Activated naive CD4-positive, alpha-beta T cell treated with anti-CD3 and anti-CD28 coated beads, Interleukin-2, amount 50 U/mL, for 72 hours (primary cell): ENCODE results near the gene KIFBP. TPM values are rescaled to one million over a fixed set of nuclear protein-coding genes. Genes with fewer than 3 reads are reported as not detected.
A peak's percentile ranks its signal among the peaks of the same experiment; 100 is the strongest.
"Not testable (repeated sequence)": the region's sequence is repeated elsewhere in the genome, so short reads cannot be mapped to it uniquely, and the experiment has no call there.

Experiments used
- ATAC-seq, 2 donors: fragments of 150-1000 bp; cut with Tn5 transposase; 2 replicates each; pipeline ENCODE4 v1.10.0; 2021; ENCODE audit warnings: mild to moderate bottlenecking in 2 of 2, moderate library complexity in 2 of 2
- DNase-seq, 2 donors: peaks; one replicate each; pipeline ENCODE4 v3.0.0; 2021 to 2022; ENCODE audit warnings: low spot score in 2 of 2
- H3K27ac Mint-ChIP-seq, 2 donors: one replicate each; pipeline ENCODE4 v1.8.0; 2022; ENCODE audit warnings: mild to moderate bottlenecking in 2 of 2, mixed read lengths in 2 of 2
- H3K36me3 Mint-ChIP-seq, 2 donors: one replicate each; pipeline ENCODE4 v1.8.0; 2022; ENCODE audit warnings: mixed read lengths in 2 of 2
- H3K9me3 Mint-ChIP-seq, 2 donors: one replicate each; pipeline ENCODE4 v1.8.0; 2022; ENCODE audit warnings: mixed read lengths in 2 of 2
- total RNA-seq, 2 donors: library from RNA; stranded (reverse); gene quantifications; one replicate each; pipeline ENCODE4 v1.2.3, GENCODE V29; 2022

KIFBP gene
- total RNA-seq, 2 donors from 2014 or later, result 6.9 to 13.2 TPM

DNA sequence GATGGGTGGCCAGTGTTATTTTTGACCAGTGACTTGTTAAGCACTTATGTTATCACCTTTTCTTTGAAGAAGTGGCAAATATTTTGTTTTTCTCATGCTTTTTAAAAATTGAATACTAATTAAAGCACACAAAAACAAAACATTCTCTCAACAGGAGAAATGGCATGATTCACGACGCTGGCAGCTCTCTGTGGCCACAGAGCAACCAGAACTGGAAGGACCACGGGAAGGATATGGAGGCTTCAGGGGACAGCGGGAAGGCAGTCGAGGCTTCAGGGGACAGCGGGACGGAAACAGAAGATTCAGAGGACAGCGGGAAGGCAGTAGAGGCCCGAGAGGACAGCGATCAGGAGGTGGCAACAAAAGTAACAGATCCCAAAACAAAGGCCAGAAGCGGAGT, 6.2 kb upstream of the KIFBP start:
- H3K27ac Mint-ChIP-seq, result no peak overlapping the region
- ATAC-seq, result no peak

DNA sequence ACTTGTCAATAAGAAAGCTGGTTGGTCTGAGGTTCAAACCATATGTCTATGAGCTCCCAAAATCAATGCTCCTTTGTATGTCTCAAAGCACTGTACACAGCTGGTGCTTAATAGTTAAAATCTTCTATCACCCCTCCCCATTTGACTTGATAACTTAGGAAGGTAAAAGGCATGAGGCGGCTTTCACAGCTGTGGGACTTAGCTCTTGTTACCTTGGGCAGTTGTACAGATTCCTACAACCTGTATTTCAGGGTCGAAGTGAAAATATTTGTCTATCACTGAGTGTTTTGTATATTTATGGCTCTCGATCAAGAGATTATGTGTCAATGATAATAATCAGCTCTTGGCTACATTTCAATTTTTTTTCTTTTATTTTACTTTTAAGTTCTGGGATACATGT, 992 bp upstream of the KIFBP start:
- Mint-ChIP-seq H3K36me3 (peaks cover 7 to 19% of the 10 kb centered on the region in 2 donors), H3K9me3 (no peaks in the 10 kb centered on the region), H3K27ac (peak overlapping the region in 1 of 2 donors; percentile 96)
- DNase-seq, result no peak
- ATAC-seq, result no peak

More for the DNA sequence above, 6.2 kb upstream of the KIFBP start:
- peaks cover 6 to 9% of the 10 kb centered on the region in 2 donors for H3K36me3 Mint-ChIP-seq
- no peaks in the 10 kb centered on the region for H3K9me3 Mint-ChIP-seq
- DNase-seq, result no peak

DNA sequence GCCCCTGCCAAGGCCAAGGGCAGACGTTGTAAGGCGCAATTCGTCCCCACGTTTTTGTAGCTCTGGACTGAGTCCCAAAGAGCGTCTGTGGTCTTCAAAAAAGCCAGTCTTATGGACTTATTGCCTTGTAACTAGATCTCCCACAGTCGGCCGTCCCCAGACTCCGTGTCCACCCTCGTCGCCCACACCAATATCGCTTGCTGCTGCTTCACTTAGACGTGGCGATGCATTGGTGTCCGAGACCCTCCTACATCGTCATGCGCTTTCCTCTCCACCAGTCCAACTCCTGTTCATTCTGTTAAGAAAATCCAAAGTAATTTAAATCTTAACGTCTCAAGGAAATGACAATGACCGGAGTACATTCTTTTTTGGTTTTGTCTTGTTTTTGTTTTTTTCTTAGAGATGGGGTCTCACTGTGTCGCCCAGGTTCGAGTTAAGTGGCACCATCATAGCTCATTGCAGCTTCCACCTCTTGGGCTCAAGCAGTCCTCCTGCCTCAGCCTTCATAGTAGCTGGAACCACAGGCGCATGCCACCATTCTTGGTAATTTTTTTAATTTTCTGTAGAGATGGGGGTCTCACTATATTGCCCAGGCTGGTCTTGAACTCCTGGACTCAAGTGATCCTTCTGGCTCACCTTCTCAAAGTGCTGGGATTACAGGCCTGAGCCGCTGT, 851 bp downstream of the KIFBP start:
- no peak for ATAC-seq
- no peaks in the 10 kb centered on the region for H3K9me3 Mint-ChIP-seq
- H3K36me3 Mint-ChIP-seq, result peaks cover 6 to 19% of the 10 kb centered on the region in 2 donors
- H3K27ac Mint-ChIP-seq, result peak overlapping the region; percentile 70 to 87
- DNase-seq, result no peak

DNA sequence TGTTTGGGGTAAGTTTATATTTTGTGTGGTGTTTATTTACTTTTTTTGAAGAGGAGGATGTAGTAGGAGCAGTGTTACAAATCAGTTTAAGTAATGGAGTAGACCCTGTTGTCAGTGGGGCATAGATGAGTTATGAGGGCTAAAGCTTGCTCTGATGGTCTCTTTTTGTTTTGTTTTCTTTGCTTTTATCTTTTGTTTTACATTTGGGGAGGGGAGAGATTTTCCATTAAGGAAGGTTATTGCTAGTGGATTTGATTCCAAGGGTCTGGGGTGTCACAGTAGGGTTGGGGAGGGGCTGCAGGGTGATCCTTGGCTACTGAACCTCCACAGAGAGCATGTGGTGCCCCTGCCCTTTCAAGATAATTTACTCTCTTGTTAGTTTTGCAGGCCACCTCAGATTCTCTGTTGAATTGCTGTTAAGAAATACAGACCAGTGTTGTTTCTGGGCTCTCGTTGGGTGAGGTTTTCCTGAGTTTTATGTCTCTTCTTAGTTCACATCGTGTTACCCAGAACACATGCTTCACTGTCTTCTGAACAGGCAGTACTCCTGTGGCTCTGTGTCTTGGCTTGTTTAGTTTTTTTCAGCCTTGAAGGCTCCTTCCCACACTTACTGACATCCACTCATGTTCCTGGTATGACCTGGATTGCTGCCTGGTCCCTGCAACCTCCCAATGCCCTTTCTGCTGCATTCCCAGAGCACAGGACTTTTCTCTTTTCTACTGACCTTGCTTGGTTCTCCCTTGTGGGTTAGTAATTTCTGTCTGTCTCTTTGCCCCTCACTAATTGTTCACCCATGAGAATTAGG, 4.2 kb downstream of the KIFBP start:
- ATAC-seq (no peak), DNase-seq (no peak)
- H3K36me3 Mint-ChIP-seq, result peaks cover 11 to 23% of the 10 kb centered on the region in 2 donors
- H3K9me3 Mint-ChIP-seq, result no peaks in the 10 kb centered on the region
- H3K27ac Mint-ChIP-seq, result peak overlapping the region in 1 of 2 donors; percentile 13

DNA sequence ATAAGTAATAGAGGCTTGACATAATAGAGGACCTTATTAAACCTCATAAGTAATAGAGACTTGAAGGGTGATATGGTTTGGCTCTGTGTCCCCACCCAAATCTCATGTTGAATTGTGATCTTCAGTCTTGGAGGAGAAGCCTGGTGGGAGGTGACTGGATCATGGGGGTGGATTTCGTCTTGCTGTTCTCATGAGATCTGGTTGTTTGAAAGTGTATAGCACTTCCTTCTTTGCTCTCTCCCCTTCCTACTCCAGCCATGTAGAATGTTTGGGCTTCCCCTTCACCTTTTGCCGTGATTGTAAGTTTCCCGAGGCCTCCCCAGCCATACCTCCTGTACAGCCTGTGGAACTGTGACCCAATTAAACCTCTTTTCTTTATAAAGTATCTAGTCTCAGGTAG, 8.6 kb downstream of the KIFBP start:
- H3K36me3 Mint-ChIP-seq, result peaks cover 4 to 12% of the 10 kb centered on the region in 2 donors
- peak; percentile 5 to 7 for ATAC-seq
- H3K27ac Mint-ChIP-seq, result peak overlapping the region; percentile 94 to 96
- H3K9me3 Mint-ChIP-seq, result no peaks in the 10 kb centered on the region
- no peak for DNase-seq

DNA sequence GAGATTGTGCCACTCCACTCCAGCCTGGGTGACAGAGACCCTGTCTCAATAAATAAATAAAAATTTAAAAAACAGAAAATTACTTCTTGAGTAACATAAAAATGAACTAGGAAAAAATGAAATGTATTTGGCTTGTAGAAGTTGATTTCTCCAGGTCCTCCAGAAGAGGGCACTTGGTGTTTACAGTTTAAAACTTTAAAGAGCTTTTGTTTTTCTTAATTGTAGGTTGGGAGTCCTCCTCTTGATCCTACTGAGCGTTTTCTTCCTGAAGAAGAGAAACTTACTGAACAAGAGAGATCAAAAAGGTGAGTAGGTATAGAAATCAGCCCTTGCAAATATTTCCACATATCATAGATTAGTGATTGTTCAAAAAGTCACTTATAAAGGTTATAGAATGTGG, 16.2 kb downstream of the KIFBP start:
- Mint-ChIP-seq H3K36me3 (no peaks in the 10 kb centered on the region), H3K27ac (no peak overlapping the region), H3K9me3 (no peaks in the 10 kb centered on the region)
- peak; percentile 56 to 73 for ATAC-seq
- no peak for DNase-seq

DNA sequence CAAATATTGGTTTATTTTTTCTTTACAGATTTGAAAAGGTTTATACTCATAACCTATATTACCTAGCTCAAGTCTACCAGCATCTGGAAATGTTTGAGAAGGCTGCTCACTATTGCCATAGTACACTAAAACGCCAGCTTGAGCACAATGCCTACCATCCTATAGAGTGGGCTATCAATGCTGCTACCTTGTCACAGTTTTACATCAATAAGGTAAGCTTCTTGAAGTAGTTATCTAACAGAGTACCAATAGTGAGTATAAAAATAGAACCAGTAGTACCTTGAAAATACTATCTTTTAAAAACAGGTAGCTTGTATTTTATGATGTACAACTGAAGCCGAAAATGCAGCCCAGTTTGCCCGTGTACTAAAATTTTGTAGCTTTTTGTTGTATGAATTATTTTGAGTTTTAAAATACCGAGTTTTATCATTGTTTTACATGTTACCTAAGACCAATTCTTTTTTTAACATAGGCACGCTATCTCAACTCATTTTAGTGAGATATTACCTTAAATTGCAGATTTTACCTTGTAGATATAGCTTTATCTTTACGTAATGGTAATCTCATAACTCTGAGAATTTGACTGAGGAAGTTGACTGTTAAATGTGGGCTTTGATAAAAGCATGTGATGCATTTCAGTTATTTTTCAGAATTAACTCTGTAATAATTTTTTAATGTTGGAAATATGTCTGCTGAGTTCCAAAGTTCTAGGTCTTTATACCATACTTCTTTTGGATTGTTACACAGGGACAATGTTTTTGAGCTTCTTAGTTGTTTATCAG, 17.3 kb downstream of the KIFBP start:
- Mint-ChIP-seq H3K27ac (no peak overlapping the region), H3K9me3 (no peaks in the 10 kb centered on the region), H3K36me3 (no peaks in the 10 kb centered on the region)
- no peak for DNase-seq
- no peak for ATAC-seq

DNA sequence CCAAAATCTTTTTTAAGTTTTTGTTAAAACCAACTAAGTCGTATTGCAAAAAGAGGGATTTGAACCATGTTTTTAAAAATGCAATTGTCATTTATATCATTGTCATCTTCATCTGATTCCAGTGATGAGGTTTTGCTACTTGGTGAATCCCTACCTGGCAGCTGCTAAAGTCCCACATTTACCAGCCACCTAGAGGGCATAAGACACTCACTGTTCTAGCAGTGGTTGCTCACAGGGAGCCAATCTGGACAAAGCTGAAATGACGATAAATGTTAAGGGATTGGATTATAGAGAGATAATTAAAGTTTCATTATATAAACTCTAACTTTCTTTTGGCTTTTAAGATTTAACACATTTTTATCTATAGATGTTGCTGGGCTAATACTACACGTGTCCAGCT, 18.7 kb downstream of the KIFBP start:
- ATAC-seq, result no peak

DNA sequence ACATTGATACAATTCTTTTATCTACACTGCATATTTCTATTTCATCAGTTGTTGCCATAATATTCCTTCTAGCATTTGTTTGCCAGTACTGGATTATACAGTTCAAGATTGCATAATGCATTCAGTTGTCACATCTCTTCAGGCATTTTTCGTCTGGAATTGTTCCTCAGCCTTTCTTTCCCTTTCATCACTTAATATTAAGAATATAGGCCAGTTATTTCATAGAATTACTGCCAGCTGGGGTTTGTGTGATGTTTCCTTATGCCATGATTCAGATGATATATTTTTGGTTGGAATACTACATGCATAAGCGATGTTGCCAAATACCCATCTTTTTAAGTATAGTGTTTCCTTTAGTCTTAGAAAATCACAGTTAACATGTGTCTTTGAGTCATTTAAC, 20.8 kb downstream of the KIFBP start:
- DNase-seq (no peak), ATAC-seq (no peak)
- Mint-ChIP-seq H3K36me3 (peaks cover 6 to 10% of the 10 kb centered on the region in 2 donors), H3K27ac (no peak overlapping the region), H3K9me3 (peaks cover 0 to 6% of the 10 kb centered on the region in 2 donors)

More for the DNA sequence above, 18.7 kb downstream of the KIFBP start:
- Mint-ChIP-seq H3K9me3 (no peaks in the 10 kb centered on the region), H3K27ac (no peak overlapping the region), H3K36me3 (no peaks in the 10 kb centered on the region)
- DNase-seq, result no peak

DNA sequence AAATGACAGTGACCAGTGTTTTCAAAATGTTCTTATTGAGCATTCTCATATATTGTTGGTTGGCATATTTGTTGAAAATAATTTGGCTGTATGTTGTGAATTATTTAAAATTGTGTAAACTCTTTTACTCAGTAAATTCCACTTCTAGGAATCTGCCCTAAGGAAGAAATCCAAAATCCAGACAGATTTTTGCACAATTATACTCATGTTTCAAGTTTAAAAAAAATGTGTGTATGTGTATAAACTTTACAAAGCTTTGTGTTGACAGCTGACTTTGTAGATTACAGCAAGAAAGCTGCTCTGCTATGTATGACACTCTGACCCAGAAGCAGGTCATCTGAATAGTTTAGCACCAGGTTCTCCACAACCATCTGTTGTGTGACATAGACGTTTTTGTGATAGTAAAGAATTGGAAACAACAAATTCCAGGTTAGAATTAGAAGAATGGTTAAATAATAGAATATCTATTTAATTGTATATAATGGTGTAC, 21.6 kb downstream of the KIFBP start:
- Mint-ChIP-seq H3K9me3 (peaks cover 0 to 6% of the 10 kb centered on the region in 2 donors), H3K27ac (no peak overlapping the region), H3K36me3 (peaks cover 6 to 11% of the 10 kb centered on the region in 2 donors)
- ATAC-seq (no peak), DNase-seq (no peak)

DNA sequence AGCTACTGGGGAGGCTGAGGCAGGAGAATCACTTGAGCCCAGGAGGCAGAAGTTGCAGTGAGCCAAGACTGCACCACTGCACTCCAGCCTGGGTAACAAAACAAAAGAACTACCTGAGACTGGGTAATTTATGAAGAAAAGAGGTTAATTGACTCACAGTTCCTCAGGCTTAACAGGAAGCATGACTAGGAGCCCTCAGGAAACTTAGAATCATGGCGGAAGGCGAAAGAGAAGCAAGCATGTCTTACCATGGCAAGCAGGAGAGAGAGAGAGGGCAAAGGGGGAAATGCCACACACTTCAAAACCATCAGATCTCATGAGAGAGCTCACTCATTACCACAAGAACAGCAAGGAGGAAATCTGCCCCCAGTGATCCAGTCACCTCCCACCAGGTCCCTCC, 24.2 kb downstream of the KIFBP start:
- peak; percentile 60 to 94 for ATAC-seq
- H3K36me3 Mint-ChIP-seq, result peaks cover 6 to 20% of the 10 kb centered on the region in 2 donors
- H3K27ac Mint-ChIP-seq, result peak overlapping the region; percentile 66 to 74
- DNase-seq, H3K9me3 Mint-ChIP-seq: not testable (repeated sequence)

DNA sequence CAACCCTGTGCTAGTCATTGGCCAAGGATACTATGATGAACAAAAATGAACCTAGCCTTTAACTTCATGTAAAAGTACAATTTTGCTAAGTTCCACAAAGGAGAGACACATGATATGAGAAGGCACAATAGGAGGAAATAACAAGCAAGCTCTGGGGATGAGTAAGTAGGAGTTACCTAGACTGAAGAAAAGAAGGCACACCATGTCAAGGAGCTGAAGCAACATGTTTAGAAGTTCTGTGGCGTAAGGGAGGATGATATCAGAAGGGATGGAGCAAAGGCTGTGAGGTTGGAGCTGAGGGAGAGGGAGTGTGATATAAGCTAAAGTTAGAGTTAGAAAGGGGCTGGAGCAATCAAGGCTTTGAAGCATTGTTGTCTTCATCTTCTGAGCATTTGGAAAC, 25.6 kb downstream of the KIFBP start:
- ATAC-seq (no peak), DNase-seq (no peak)
- Mint-ChIP-seq H3K9me3 (peaks cover 0 to 6% of the 10 kb centered on the region in 2 donors), H3K36me3 (peaks cover 6 to 20% of the 10 kb centered on the region in 2 donors), H3K27ac (peak overlapping the region in 1 of 2 donors; percentile 74)

DNA sequence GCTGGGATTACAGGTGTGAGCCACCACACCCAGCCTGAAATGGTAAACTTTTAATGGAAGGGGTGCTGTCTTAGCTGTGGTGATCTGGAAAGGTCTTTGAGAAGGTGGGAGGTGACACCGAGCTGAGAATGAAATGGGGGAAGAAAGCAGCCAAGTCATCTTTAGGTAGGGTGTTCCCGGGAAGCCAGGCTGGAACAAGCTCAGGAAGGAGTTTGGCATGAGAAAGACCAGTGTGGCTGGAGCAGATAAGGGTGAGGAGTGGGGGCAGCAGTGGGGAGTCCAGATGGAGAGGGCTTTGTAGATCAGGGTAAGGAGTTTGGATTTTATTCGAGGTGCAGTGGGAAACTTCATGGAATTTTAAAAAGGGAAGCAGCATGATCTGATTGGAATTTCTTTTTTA, 30.0 kb downstream of the KIFBP start:
- Mint-ChIP-seq H3K27ac (peak overlapping the region in 1 of 2 donors; percentile 9), H3K9me3 (no peaks in the 10 kb centered on the region), H3K36me3 (peaks cover 0 to 10% of the 10 kb centered on the region in 2 donors)
- DNase-seq, result no peak
- no peak for ATAC-seq

DNA sequence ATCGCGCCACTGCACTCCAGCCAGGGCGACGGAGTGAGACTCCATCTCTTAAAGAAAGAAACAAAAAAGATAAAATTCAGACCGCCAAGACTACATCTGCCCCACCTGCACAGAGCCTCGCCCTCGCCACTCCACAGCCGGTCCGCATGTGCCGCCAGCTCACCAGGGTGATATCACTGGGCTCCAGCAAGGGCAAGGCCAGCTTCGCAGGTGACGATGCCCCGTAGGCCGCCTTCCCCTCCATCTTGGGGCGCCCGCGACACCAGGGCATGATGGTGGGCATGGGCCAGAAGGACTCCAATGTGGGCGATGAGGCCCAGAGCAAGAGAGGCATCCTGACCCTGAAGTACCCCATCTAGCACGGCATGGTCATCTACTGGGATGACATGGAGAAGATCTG, 34.0 kb downstream of the KIFBP start:
- no peak for DNase-seq
- Mint-ChIP-seq H3K9me3 (no peaks in the 10 kb centered on the region), H3K27ac (no peak overlapping the region), H3K36me3 (no peaks in the 10 kb centered on the region)
- ATAC-seq, result no peak

DNA sequence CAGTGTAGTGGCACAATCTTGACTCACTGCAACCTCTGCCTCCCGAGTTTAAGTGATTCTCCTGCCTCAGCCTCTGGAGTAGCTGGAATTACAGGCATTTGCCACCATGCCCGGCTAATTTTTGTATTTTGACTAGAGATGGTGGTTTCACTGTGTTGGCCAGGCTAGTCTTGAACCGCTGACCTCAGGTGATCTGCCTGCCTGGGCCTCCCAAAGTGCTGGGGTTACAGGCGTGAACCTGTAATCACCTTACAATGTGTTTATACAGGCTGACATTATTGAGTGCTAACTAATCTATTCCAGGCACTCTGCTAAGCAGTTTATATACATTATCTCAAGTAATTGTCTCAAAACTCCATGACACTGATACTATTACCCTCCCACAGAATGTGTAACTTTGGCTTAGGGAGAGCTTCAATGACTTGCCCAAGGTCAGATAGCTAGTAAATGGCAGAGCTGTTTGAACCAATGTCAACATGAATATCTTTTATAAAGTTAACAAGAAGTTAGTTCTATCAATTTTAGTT, 36.8 kb downstream of the KIFBP start:
- no peaks in the 10 kb centered on the region for H3K9me3 Mint-ChIP-seq
- H3K27ac Mint-ChIP-seq, result no peak overlapping the region
- no peak for DNase-seq
- no peaks in the 10 kb centered on the region for H3K36me3 Mint-ChIP-seq
- no peak for ATAC-seq

DNA sequence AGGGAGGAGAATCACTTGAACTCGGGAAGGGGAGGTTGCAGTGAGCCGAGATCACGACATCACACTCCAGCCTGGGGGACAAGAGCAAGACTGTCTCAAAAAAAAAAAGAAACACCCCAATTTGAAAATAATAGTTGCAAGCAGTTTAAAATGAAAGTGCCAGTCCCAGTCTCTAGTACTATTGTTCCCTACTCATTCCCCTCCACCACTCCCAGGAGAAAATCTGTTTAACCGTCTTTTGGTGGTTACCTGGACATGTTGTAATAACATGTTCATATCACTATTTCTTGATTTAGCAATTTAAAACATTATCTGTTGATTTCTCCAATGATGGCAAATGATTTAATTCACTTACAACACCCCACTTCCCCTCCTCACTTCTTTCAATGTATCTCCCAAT, 44.7 kb downstream of the KIFBP start:
- Mint-ChIP-seq H3K9me3 (no peaks in the 10 kb centered on the region), H3K27ac (no peak overlapping the region), H3K36me3 (no peaks in the 10 kb centered on the region)
- DNase-seq (no peak), ATAC-seq (no peak)

DNA sequence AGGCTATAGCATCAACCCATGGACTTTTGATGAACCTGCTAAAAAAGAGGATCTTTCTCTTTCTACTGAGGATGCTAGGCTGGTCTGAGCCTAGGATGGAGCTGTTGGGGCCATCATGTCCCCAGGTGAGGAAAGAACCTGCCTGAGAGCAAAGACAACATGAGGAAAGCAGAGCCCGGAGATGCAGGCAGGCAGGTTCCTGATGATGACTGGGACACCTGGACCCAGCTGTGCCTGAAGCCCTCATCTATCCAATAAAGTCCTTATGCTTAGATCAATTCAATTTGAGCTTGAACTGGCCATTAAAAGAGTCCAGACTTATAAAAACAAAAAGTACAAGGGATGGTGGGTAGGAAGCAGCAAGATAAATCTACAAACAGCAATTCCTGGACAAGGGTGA, 48.9 kb downstream of the KIFBP start:
- ATAC-seq (no peak), DNase-seq (no peak)
- Mint-ChIP-seq H3K27ac (no peak overlapping the region), H3K36me3 (no peaks in the 10 kb centered on the region), H3K9me3 (no peaks in the 10 kb centered on the region)
